ENCODE measurements around the gene PCID2.

DNA sequence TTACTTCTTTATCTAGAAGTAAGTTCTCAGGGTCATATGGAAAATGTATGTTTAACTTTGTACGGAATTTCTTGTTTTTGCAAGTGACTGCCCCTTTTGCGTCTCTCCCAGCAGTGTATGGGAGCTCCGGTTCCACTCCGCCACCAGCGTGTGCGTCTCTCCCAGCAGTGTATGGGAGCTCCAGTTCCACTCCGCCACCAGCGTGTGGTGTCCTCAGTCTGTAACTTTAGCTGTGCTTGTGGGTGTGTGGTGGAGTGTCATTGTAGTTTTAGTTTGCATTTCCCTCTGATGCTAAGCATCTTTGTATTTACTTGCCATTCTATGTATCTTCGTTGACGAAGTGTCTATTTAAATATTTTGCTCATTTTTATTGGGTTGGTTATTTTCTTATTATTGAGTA is 3.3 kb upstream of the PCID2 start:
- TF ChIP-seq CTCF (IDR thresholded peaks at IDR 0.05) (no peak), POLR2AphosphoS5 (IDR thresholded peaks at IDR 0.05) (no peak), POLR2A (IDR thresholded peaks at IDR 0.05) (no peak)
